IPS DF 6.9 (cell line): ENCODE data around the gene PRPF8.

Experiments used
- DNase-seq: peaks from one replicate; pipeline ENCODE4 v3.0.0-alpha.2; 2013; ENCODE audit warnings: low read depth, low spot score
- H3K27ac ChIP-seq: one replicate; pipeline ENCODE4 v1.5.1; 2013; ENCODE audit warnings: low read length, control low read depth
- H3K27me3 ChIP-seq: 2 replicates; pipeline ENCODE4 v1.6.1; 2013; ENCODE audit warnings: mild to moderate bottlenecking, low read length; ENCODE audit not compliant: control insufficient read depth, insufficient read depth
- H3K36me3 ChIP-seq: 2 replicates; pipeline ENCODE4 v1.6.1; 2013; ENCODE audit warnings: low read length; ENCODE audit not compliant: control insufficient read depth, insufficient read depth
- H3K4me1 ChIP-seq: 2 replicates; pipeline ENCODE4 v1.6.1; 2013; ENCODE audit warnings: low read length; ENCODE audit not compliant: control insufficient read depth, insufficient read depth
- H3K4me3 ChIP-seq: 2 replicates; pipeline ENCODE4 v1.5.1; 2013; ENCODE audit warnings: mild to moderate bottlenecking, low read length
- H3K9me3 ChIP-seq: 2 replicates; pipeline ENCODE4 v1.6.1; 2013; ENCODE audit warnings: low read length, inconsistent platforms; ENCODE audit not compliant: control insufficient read depth, insufficient read depth
- WGBS: extraction: QIAGEN DNeasy Blood & Tissue Kit; methylation state at CpG from one replicate; pipeline ENCODE4 v1.1.7; 2013; ENCODE audit warnings: mixed read lengths, missing lambda C conversion rate; ENCODE audit not compliant: insufficient read length, insufficient coverage; 5-methylcytosine and 5-hydroxymethylcytosine counted together

Gene PRPF8

DNA sequence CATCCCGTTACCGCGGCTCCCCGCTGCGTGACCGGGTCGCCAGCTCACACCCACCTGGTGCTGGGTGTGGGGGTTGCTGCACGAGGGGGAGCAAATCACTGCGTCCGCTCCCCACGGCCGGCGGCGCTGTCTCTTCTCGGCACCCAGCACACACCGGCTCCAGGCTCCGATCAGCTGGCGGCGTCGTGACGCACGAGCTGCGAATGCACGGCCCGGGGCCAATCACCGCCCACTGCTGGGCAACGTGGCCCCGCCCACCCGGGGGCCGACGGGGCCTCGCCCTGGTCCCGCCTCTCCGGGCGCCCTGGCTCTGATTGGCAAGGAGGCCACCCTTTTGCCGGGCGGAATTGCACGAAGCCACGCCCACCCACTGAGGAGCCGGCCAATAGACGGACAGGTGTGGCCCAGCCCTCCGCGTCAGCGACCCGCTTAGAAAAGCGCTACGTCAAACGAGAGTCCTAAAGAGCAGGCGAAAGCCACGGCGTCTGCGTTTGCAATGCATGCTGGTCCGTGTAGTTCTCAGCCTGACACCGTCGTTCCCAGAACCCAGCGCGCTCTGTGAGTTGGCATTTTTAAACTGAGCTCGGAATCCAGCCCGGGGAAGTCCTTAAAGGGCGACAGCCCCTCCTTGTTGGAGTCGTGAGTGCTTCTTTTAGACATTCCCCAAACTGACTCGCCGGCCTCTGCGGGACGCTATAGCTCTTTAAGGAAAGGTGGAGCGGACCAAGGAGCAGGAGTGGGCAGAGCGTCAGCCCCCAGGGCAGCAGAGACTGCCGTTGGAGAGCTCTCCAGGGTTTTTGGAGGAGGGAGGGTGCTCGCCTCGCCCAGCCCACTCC is 31.6 kb upstream of the PRPF8 start:
- H3K36me3 ChIP-seq = no peaks in the 10 kb centered on the region
- peak overlapping the region; percentile 70; the same call in 1 of the 2 replicates for H3K4me3 ChIP-seq
- no peaks in the 10 kb centered on the region for H3K9me3 ChIP-seq
- no peaks in the 10 kb centered on the region for H3K27me3 ChIP-seq
- DNase-seq = peak; percentile 99
- H3K4me1 ChIP-seq = peaks cover 2% of the 10 kb centered on the region
- no peak overlapping the region for H3K27ac ChIP-seq
- WGBS = no CpG with 5 or more reads among the region's 70 CpGs

DNA sequence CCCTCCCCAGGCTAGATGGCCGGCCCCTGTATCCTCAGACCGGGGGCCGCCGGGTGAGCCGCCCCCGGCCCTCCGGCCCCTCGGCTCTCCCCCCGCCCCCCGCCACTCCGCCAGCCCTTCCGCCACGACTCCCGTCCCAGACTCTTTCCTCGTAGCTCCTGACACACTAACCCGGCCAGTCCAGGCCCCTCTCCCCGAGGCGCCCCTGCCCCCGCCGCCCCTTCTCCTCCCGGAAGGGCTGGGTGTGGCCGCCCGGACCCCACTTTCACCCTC is 31.1 kb upstream of the PRPF8 start:
- no peaks in the 10 kb centered on the region for H3K27me3 ChIP-seq
- no peak overlapping the region for H3K27ac ChIP-seq
- H3K9me3 ChIP-seq = no peaks in the 10 kb centered on the region
- no CpG with 5 or more reads among the region's 23 CpGs for WGBS
- H3K4me1 ChIP-seq = peaks cover 2% of the 10 kb centered on the region
- DNase-seq = no peak
- no peaks in the 10 kb centered on the region for H3K36me3 ChIP-seq
- peak overlapping the region; percentile 70; the same call in 1 of the 2 replicates for H3K4me3 ChIP-seq

DNA sequence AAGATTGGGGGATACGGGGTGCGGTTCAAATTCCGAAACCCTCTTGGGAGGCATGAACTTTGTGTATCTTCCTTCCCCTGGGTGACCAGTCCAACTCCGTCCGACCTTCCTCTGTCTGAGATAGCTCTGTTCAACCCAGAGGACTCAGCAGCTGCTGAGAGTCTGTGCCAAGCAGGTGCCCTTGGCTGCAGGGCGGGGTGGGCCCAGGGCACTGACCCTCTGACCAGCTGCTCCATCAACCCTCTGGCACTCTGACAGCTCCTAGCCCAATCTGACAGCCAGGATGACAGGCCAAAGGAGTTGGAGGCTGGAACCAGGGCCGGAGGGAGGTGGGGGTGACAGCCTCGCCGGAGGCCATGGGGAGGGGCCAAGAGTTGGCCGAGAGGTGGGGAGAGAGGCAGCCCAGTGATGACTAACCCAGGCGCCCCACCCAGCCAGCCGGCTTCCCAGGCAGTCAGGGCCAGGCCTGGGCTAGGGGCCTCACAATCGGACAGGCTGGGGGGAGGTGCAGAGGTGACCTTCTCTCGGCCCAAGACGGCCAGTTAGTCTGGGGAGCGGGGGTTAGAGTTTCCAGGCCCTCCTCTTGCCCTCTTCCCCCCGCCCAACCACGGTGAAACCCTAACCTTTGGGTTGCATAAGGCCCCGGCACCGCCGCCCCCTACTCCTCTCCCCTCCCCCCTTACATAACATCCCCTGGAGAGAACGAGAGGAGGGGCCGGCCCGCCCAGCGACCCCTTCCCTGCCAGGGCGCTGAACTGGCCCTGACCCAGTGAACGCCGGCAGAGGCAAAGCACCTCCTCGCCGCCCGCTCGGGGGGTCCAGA is 30.5 kb upstream of the PRPF8 start:
- Histone ChIP-seq H3K27ac (no peak overlapping the region), H3K36me3 (no peaks in the 10 kb centered on the region; the same call in 1 of the 2 replicates), H3K27me3 (no peaks in the 10 kb centered on the region), H3K4me1 (peaks cover 2% of the 10 kb centered on the region), H3K4me3 (peak overlapping the region; percentile 70; the same call in 1 of the 2 replicates), H3K9me3 (no peaks in the 10 kb centered on the region)
- WGBS = no CpG with 5 or more reads among the region's 32 CpGs
- DNase-seq = no peak

DNA sequence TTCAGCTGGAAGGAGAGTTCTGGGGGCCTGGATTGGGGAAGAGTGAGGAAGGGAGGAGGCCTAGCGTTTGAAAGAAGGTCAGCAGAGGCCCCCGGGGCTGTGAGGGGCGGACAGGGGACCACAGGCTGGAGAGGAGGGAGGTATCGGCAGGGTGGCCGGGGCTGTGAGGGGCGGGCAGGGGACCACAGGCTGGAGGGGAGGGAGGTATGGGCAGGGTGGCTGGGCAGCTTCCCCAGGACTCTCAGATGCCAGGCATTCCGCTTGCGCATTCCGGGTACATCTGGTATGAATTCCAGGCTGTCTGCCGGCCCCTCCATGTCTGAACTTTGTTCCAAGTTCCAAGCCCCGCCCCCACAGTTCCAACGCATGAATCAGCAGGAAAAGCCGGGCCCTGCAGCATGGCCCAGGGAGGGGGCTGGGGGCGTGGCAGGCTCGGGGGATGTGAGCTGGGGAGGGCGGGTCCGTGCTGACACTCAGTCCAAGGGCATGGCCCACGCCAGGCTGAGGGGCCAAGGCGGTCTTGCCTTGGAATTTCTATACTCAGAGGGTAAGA is 29.8 kb upstream of the PRPF8 start:
- peak overlapping the region; percentile 70; the same call in 1 of the 2 replicates for H3K4me3 ChIP-seq
- no peak overlapping the region for H3K27ac ChIP-seq
- WGBS = no CpG with 5 or more reads among the region's 19 CpGs

DNA sequence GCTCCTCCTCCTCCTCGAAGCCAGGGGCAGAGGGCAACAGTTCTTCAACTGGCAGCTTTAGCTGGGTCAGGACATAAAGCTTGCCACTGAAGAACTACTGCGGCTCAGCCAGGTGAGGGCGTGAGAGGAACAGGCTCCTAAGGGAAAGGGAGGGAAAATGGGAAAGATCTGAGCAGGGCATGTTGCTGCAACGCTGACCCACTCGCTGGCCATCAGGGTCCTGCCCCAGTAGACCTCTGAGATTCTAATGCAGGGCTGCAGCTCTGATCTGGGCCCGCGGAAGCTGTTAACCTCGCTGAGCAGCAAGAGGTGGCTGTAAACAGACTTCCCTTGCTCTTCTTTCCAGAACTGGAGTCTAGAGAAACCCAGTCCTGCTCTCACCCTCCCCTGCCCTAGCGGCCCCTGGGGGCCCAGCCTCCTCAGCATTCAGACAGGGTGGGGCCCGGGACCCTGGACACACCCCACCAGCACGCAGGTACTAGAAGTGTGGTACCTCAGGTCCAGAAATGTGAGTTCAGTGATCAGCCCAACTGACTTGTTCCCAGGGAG is 29.3 kb upstream of the PRPF8 start:
- DNase-seq = no peak
- no peaks in the 10 kb centered on the region for H3K27me3 ChIP-seq
- no CpG with 5 or more reads among the region's 11 CpGs for WGBS
- H3K36me3 ChIP-seq = no peaks in the 10 kb centered on the region; the same call in 1 of the 2 replicates
- no peaks in the 10 kb centered on the region for H3K9me3 ChIP-seq
- peaks cover 2% of the 10 kb centered on the region for H3K4me1 ChIP-seq
- H3K4me3 ChIP-seq = peak overlapping the region; percentile 70; the same call in 1 of the 2 replicates
- H3K27ac ChIP-seq = no peak overlapping the region

More for the DNA sequence above, 29.8 kb upstream of the PRPF8 start:
- Histone ChIP-seq H3K9me3 (no peaks in the 10 kb centered on the region), H3K36me3 (no peaks in the 10 kb centered on the region; the same call in 1 of the 2 replicates), H3K27me3 (no peaks in the 10 kb centered on the region), H3K4me1 (peaks cover 2% of the 10 kb centered on the region)
- peak; percentile 82 for DNase-seq

DNA sequence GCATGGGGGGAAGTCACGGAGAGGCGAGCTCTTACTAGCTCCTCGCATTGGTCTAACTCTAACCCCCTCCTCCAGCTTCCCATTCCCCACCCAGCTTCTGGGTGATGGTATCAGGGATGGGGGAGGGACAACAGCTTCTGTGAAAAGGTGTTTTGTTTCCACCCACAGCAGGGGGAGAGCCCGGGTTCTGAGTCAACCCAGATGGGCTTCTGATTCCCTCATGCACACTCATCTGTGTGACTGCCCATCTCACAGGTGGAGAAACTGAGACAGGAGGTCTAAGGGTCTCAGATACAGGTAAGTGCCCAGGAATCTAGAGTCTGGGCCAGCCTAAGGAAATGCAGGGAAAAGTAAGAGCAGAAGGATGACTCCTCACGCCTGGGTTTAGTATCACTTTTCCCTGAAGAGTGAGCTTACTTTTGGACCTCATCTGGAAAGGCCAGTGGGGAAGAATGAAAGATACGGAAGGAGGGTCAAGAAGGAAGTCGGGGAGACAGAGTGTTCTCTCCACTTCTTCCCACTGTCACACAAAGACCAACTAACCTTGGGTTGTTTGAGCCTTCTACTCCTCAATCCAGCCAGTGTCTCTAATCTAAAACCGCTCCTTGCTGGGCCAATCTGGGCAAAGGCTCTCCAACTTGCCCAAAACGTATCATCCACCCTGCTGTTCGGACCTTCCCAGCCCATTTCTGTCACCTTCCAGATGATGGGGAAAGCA is 28.7 kb upstream of the PRPF8 start:
- H3K27ac ChIP-seq = no peak overlapping the region
- WGBS = no CpG with 5 or more reads among the region's 10 CpGs
- DNase-seq = no peak
- no peak overlapping the region for H3K4me3 ChIP-seq
- H3K36me3 ChIP-seq = no peaks in the 10 kb centered on the region; the same call in 1 of the 2 replicates
- H3K27me3 ChIP-seq = no peaks in the 10 kb centered on the region
- H3K9me3 ChIP-seq = no peaks in the 10 kb centered on the region
- H3K4me1 ChIP-seq = peaks cover 2% of the 10 kb centered on the region

DNA sequence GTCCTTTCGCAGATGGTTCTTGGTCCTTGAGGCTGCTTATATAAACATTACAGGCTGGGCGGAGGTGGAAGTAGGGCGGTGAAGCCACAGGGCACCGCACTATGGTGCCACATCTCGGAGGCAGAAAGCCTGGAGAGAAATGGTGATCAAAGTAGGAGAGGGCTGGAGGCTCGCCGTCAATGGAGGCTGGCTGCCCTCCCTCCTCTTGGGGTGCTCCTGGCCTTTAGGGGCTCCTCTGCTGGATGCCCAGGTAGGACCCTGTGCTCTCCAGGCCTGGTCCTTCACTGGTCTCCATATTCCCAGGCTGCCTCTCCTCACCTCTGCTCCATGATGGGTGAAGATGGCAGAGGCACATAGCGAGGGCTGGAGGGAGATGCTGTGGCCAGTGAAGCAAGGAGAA is 27.6 kb upstream of the PRPF8 start:
- H3K27me3 ChIP-seq = no peaks in the 10 kb centered on the region
- no peak overlapping the region for H3K4me3 ChIP-seq
- H3K27ac ChIP-seq = no peak overlapping the region
- H3K36me3 ChIP-seq = no peaks in the 10 kb centered on the region; the same call in 1 of the 2 replicates
- H3K9me3 ChIP-seq = no peaks in the 10 kb centered on the region
- WGBS = no CpG with 5 or more reads among the region's 8 CpGs
- peaks cover 2% of the 10 kb centered on the region for H3K4me1 ChIP-seq
- no peak for DNase-seq

DNA sequence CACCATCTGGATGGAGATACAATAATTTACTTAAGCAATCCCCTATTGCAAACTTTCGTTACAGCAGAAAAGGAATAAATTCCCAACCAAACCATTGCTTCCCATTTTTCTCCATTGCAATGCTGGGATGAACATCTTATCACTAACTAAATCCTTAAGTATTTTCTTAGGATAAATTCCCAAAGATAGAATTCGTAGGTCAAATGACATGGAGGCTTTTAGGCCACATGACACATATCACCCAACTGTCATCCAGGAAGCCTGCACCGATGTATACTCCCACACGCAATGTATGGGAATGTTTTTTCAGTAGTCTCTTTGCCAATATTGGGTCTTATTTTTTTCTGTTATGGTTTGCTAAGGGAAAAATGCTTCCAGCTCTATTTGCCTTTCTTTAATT is 27.1 kb upstream of the PRPF8 start:
- H3K27ac ChIP-seq = no peak overlapping the region
- peaks cover 2% of the 10 kb centered on the region for H3K4me1 ChIP-seq
- no peak for DNase-seq
- H3K9me3 ChIP-seq = no peaks in the 10 kb centered on the region
- H3K4me3 ChIP-seq = no peak overlapping the region
- WGBS = no CpG with 5 or more reads among the region's 4 CpGs
- no peaks in the 10 kb centered on the region for H3K27me3 ChIP-seq
- H3K36me3 ChIP-seq = no peaks in the 10 kb centered on the region; the same call in 1 of the 2 replicates

DNA sequence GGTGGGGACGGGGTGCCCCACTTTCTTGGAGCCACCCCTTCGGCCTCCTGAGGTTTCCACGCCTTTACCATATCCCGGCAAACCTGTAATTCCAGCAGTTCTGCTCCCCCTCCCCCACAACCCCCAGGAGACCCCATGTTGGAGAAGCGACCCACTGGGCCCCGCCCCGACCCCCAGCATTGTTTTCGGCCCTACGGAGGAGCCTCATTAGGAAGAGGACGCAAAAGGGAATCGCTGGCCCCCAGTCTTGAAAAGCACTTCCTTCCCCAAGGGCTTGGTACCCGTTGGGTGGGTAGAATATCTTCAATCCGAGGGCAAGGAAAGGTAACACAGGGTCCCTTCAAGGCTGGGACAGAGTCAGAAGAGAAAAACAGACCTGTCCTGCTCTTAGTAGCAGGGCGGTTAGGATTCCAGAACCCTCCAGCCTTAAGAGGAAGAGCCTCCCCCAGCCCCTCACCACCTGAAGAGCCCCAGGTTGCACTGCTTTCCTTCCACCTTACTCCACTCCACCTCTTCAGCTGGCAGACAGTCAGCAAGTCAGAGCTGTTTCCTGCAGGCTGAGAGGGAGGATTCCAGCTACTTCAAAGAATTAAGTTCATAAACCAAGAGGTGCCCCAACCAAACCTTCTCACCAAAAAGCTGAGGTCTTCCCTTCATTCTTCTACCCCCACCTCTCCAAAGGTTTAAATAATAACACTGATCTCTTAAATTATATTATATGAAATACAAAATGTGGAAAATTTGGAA is 26.3 kb upstream of the PRPF8 start:
- Histone ChIP-seq H3K27me3 (no peaks in the 10 kb centered on the region), H3K27ac (no peak overlapping the region), H3K36me3 (no peaks in the 10 kb centered on the region; the same call in 1 of the 2 replicates), H3K4me1 (peaks cover 2% of the 10 kb centered on the region), H3K4me3 (peak overlapping the region; percentile 81; the same call in 1 of the 2 replicates), H3K9me3 (no peaks in the 10 kb centered on the region)
- DNase-seq = no peak
- no CpG with 5 or more reads among the region's 14 CpGs for WGBS
